Activated effector memory CD4-positive, alpha-beta T cell treated with anti-CD3 and anti-CD28 coated beads, Interleukin-2, amount 50 U/mL, for 16 hours (primary cell): ENCODE measurements around the gene COX5A.

Source experiments
- DNase-seq: peaks from one replicate; pipeline ENCODE4 v3.0.0-alpha.2; 2020

COX5A gene

DNA sequence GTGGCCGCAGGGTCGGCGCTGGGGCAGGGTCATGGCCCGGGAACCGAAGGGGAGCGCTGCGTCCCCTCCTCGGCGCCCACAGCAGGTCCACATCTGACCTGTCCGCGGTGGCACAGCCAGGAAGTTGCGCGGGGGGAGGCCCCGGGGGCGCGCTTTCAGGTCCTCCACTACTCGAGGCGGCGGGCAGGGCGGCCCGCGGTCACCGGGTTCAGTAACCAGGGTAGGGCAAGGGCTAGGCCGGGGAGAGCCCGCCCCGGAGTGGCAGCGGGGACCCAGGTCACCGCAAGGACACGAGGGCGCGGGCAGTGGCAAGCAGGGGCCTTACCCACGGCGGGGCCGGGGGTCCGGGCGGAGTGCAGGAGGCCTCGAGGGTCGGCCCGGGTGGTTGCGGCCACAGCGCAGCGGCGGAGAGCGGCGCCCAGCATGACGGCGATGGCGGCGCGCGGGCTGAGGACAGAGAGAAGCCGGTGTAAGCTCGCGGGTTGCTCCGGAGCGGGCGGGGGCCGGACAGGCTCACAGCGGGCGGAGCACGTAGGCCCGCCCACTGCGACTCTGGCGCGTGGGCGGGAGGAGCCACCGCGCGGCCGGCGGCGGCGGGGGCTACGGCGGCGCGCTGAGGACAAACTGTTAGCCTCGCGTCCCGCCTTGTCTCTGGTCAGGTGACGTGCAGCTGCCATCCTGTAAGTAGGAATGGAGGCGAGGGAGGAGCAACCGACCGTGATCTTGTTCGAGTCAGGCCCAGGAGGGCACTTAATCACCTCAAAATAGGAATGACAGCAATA lies at the start of gene COX5A:
Gene COX5A (minus strand): TSS at position 484 of the 782 bp plus-strand sequence. CDS start 59 bp downstream, at position 425.
- DNase-seq = peak; percentile 96

DNA sequence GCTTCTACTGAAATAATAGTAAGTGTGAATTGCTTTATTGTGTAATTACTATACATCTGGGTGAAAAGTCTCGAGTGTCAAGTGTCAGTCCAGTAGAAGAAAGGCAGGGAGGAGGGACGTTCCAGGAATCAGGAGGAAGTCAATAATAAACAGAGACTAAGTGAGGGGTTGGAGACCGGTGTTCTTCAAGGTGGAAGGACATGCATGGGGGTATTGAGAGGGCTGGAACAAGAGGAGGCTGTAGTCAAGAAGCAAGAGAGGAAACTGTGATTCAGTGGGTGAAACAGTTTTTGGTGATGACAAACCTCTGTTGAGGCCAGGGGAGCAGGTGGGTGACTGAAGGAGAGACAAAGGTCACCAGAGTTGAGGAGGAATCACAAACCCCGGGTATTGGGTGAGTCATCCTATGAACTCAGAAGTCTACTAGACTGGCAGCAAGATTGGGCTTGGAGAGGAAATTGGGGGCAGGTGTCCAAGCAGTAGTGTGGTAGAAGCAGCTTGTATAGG lies 45.9 kb upstream of the COX5A start:
- DNase-seq = no peak

DNA sequence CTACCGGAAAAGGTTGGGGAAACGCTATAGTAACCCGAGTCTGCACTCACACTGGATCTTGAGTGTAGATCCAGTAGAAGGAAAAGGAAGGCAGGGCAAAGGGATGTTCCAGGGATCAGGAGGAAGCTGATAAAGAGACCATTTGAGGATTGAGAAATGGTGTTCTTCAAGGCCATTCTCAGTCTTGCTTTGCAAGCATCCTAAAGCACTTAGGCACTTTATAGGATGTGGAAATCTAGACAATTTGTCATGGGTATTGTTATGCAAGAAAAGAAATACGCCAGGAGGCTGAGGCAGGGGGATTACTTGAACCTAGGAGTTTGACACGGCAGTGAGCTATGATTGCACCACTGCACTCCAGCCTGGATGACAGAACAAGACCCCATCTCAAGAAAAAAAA lies 44.3 kb upstream of the COX5A start:
- DNase-seq = no peak

DNA sequence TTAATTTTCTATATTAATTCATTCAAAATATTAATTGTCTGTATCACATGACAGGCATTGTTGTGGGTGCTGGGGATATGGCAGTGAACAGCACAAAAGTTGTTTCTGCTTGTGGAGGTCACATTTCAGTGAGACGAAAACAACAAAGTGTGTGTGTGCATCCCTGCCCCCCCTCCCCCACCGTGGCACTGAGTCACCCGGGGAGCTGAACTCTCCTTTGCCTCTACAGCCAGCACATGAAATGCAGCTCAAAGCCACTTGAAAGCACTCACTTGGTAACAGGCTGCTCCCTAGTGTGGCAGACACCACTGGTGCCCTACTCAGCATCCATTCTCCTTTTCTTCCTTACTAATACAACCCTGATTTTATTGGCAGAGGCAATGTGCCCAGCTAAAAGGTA lies 40.6 kb upstream of the COX5A start:
- peak; percentile 71 for DNase-seq

DNA sequence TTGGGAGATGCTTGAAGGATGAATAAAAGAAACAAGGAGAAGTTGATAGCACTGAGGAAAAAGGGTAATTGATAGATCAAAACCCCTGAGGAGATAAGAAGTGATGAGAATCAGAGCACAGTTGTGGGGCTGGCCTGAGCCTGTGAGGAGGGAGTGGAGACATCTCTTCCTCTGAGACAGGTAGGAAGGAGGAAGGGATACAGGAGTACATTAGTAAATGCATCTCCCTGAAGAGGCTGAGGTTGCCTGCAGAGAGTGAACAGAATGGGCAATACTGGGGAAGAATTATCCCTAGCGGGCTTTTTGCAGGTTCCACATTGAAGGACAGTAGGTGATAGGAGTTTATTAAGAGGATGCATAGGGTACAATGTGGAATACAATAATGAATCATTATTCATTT lies 40.2 kb upstream of the COX5A start:
- no peak for DNase-seq

DNA sequence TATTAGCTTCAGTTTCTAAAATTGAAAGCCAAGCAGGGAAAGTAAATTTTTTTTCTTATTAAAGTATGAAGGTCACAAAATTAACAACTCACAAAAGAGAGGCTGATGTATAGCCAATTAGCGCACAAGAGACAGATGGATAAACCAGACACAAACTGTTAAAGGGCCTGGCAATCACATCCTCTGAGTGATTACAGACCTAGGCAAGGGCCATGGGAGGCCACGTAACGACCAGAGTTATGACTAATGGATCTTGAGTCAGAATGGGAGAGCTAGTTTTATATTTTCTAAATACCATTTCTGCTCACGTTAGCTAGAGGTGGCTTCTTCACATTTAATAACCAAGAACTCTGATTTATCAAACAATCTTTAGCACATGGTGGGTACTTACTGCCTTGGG lies 39.7 kb upstream of the COX5A start:
- DNase-seq = no peak

DNA sequence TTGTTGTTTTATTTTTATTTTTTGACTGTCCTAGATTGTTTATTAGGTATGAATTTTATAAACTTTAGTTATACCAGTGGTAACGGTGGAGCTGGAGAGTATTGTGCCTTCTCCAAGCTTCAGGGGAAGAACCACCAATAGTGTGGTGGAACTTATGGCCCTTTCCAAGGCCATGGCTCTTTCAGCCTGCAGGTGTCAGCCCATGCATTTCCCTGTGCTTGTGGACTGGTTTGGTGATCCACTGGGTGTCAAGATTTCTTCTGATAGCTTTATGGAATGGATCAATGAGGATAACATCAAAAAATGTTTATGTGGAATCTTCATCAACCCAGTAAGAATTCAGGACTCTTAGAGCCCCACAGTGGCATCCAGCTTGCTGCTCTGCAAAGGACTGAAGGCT lies 38.3 kb upstream of the COX5A start:
- no peak for DNase-seq

DNA sequence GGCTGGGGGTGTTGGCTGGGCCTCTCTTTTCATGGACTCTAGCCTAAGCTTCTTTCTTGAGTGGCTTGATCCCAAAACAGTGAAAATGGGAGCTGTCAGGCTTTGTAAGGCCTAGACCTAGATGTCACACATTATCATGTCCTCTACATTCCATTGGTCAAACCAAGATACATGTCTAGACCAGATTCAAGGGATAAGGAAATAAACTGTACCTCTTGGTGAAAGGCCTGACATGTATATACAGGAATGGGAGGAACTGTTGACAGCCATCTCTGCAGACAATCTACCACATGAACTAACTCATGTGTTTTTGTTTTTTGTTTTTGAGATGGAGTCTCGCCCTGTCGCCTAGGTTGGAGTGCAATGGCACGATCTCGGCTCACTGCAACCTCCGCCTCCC lies 29.8 kb upstream of the COX5A start:
- DNase-seq = no peak

DNA sequence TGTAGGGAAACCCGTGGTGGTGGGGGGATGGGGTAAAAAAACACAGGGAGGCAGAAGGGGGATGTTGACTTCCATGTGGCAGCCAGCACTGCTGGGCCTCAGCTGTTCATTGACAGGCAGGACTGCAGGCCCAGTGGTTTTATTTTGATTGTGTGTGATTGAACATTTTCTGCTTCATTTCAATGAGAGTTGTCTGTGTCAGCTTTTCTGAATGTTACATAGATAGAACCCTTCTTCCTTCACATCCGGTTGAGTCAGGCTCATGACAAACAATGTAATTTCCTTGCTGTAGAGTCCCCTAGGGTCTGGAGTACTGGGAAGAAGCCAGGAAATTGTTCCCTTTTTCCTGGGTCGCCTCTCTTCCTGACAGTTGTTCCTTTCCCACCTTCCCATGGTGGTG lies 26.9 kb upstream of the COX5A start:
- DNase-seq = no peak

DNA sequence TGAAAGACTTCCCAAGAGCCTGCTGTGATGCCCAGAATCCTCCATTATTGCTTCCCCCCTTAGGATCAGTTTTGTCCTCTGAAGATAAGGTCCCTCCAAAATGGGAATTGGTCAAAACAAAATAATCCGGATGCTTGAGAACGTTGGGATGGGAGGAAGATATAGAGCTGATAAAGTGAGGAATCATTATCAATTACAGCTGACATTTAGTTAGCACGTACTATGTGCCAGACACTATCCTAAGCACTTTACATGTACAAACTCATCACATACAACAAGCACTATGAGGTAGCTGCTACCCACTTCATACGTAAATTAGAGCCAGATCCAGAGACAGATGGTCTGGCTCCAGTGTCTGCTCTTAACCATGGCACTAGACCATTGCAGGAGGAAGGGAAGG lies 25.3 kb upstream of the COX5A start:
- DNase-seq = no peak

DNA sequence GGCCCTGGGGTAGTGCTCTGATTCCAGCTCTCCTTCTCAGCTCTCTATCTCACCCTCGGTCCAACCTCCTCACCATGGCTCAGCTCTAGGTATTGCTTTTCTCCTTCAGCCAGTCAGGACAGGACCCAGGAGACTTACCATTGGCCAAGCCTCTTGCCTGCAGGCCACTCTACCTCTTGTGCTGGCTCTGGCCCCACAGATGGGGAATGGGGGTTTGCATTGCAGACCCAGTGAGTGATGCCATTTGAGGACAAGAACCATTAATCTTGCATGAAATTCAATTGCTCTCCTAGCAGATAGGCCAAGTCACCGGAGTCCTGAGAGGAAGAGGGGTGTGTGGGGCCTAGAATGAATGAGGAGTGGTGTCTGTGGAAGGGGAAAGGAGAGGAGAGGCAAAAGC lies 24.8 kb upstream of the COX5A start:
- no peak for DNase-seq

DNA sequence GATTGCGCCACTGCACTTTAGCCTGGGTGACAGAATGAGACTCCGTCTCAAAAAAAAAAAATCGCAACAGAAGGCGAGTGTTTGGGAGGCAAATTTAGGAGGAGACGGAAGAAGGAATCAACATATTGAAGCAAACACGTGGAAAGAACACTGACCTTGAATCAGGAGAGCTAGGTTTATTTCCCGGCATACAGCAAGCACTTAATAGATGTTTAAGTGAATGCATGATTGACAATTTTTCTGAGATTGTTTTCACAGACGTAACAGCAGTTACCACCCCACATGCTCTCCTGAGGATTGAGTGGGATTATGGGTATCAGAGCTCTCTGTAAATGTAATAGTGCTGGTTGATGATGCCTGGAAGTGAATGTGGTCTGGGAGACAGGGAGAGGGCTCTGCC lies 24.3 kb upstream of the COX5A start:
- no peak for DNase-seq

DNA sequence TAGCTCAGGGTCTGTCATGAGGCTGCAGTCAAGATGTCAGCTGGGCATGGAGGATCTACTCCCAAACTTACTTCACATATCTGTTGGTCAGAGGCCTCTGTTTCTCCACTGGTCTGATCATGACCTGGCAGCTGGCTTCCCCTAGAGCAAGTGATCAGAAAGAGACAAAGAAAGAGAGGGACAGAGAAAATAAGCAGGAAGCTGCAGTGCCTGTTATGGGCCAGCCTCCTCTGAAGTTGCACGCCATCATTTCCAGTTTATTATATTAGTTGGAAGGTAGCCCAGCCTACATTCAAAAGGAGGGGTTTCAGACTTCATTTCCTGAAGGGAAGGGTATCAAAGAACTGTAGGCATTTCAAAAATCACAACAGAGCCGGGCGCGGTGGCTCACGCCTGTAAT lies 23.7 kb upstream of the COX5A start:
- no peak for DNase-seq

DNA sequence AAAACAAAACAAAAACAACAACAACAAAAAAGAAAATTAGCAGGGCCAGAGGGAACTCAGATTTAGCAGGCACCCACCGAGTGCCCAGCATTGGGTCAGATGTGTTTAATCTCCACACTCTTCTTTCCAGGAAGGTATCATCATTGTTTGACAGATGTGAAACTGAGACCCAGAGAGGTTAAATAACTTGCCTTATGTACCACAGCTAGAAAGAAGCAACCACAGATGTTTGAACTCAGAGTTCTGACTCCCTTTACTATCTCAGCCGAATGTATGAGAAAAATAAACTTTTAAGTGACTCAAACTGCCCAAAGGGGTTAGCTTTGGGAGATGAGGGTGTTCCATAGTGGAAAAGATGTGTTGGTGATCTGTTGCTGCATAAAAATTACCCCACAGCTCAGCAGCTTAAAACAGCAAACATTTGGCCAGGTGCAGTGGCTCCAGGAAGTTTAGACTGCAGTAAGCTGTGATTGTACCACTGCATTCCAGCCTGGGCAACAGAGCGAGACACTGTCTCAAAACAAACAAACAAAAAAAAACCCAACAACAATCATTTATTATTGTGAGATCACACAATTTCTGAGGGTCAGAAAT lies 23.2 kb upstream of the COX5A start:
- no peak for DNase-seq

DNA sequence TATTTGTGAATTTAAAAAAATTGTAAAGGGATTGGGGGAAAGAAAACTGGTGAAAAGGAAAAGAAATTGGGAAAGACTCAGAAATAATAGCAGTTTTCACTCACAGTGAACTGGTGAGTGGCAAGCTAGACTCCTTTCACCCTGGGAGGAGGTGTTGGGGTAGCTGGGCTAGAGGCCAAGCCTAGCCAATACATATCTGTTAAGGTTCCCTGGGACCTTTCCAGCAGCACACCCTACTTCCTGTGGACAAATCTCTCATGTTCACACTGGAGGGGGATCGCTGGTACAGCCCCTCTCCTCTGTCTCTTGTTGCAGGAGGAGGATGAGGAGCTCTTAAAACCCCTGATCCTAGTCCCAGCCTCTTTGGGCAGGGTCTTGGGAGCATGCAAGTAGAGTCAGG lies 22.4 kb upstream of the COX5A start:
- DNase-seq = no peak

DNA sequence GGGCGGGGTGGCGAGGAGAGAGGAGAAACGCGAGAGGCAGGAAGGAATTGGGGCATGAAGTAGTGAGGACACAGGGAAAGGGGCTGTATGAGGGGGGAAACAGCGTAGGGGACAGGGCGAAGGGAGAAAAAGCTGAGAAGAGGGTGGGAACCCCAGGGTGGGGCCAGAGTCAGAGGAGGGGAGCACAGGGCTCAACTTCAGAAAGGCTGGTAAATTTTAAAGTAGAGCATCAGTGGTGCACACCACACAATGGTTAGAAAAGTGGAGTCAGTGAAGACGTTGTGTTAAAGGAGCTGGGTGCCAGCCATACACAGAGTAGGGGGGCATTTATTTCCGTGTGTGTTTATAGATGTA lies 21.7 kb upstream of the COX5A start:
- DNase-seq = no peak

DNA sequence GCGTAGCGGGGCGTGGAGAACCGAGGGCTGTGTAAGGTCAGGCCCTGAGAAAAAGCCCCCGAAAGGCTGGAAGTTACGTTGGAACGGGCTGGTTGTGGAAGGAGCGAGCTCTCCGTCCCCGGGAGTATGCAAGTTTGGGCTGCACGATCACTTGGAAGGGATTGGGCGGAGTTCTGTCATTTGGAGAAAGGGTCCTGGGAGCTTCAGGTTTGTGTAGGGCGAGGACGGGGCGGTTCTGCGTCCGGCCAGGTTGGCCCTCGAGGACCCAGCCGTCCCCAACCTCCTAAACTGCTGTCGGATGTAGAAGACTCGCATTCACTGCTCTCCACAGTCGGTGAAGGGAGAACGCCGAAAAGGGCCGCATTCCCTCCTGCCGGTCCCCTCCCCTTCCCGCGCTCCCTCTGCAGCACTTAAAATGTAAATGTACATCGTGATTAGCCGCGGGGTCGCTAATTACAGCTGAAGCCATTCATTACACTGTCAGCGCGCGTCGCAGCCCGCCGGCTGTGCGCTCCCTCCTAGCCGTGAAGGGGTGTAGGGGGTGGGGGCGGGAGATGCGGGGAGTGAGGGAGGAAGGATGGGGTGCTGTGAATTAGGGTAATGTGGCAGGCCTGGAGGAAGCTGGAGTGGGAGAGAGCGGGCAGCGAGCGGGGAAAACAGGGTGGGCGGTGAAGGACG lies 21.2 kb upstream of the COX5A start:
- DNase-seq = no peak

DNA sequence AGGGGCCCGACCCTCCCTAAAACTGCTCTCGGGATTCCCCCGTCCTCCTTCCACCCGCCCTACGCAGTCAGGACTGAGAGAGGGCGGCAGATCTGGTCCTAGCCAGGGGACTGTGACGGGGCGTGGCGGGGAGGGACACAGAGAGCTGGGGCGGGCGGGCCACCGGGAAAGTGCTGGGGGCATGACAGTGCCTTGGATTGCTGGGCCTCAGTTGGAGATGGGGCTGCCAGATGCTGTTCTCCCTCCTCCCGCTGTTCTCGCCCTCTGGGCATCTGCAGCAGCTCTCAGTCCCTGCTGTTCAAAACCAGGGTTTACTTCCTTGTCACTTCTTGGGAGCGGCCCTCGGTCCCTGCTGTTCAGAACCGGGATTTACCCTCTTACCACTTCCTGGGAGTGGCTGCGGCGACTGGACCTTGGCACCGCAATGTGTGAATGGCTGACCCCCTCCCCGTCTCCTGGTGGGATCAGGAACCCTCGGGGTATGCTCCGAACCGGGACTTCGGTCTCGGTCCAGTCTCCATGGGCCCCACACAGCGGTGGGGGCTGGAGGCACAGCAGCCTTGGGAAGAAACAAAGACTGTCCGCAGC lies 20.5 kb upstream of the COX5A start:
- no peak for DNase-seq

DNA sequence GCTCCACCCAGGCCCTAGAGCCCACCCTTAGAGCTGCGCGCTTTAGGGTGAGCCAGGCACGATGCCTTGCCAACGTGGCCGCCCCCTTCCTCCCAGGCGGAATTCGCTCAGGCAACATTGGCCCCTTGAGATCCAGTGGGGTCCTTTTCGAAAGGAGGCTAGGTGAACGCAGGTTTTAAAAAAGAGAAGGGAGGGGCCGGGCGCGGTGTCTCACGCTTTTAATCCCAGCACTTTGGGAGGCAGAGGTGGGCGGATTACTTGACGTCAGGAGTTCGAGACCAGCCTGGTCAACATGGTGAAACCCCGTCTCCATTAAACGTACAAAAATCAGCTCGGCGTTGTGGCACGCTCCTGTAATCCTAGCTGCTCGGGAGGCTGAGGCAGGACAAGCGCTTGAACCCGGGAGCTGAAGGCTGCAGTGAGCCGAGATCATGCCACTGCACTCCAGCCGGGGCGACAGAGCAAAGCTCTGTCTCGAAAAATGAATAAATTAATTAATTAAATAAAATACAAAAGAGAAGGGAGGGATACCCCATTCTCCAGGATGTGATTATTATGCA lies 19.7 kb upstream of the COX5A start:
- no peak for DNase-seq

DNA sequence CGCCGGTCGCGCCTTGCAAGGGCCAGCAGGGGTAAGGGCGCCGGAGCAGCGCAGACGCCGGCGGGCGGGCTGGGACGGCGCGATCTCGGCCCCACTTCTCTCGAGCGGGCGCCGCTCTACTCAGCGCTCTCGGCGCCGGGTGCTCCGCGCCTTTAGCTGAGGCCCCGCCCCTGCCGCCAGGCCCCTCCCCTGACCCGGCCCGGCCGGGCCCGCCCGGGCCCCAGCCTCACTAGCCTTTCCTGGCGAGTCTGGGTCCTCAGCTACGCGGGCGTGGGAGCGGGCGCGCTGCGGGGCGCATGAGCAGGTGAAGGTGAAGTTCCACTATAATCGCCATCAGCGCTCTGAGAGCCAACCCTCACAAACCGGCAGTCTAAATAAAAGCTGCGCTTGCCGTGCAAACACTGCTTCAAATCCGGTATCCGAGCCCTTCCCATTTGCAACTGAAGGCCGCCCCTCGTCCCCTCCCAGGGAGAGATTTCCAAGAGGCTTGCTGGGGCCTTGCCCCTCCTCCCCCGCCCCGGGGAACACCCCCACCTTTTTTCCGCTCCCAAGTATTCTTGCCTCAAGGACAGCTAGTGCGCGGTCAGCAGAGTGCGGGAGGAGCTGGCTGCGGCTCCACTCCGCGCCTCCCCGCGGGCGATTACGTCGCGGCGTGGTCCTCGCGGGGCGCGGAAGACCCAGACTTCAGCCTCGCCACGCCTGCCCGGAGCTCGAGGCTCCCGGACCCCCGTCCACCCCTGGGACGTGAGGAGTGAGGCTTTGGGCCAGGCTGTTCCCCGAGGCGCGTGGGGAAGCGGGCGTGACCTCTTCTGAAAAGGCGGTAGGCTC lies 19.0 kb upstream of the COX5A start, which contains the start of gene RPP25:
Gene RPP25 (minus strand): TSS at position 125 of the 828 bp plus-strand sequence. CDS start 189 bp downstream, outside the sequence.
- DNase-seq = peak; percentile 90

DNA sequence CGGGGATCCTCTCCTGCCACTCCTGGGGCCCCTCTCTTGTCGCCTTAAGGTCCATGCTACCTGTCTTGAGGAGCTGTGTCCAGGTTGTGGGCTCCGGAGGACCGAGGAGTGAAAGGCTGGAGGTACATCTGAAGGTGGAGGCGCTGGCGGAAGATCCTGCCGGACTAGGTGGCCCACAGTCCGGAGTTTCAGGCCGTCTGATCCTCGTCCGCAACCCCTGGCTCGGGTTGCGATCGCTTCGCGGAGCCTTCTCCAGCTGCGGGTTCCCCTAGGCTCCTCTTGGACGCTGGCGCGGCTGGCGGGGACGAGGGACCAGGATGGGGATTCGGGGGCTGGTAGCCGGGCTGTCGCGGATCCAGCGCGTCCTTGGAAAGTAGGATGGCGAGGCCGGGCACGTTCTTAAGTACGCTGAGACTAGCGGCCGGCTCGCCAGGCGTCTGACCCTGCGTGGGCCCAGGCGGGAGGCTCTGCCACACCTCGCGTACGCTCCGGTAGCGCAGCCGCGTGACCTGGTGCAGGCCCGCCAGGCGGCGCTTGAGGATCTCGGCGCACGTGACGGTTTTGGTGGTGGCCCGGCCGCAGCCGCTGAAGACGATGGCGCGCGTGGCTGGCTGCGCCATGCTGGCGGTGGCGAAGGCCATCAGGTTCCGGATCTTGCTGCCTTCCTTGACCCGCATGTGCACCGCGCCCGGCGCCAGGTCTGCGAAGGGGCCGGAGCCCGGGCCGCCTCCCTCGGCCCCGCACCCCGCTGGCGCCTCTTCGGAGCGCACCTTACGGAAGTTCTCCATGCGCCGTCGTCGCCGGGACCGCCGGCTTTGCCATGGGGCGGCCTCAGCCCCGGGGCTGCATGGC lies 18.1 kb upstream of the COX5A start:
- peak; percentile 87 for DNase-seq
